DMS 273 treated with DMSO at 0.1 percent for 48 hours (cell line): Measurements from ENCODE around the gene WDR89.
"Not testable (repeated sequence)": the region's sequence is repeated elsewhere in the genome, so short reads cannot be mapped to it uniquely, and the experiment has no call there.

Experiments used
- DNase-seq: peaks from one replicate; lab custom pipeline; 2025; lab: John Stamatoyannopoulos, UW

Gene WDR89

GRCh38 chr14:63596998-63597658 lies 44.5 kb downstream of the WDR89 start:
- no peak for DNase-seq

GRCh38 chr14:63594455-63595372 lies 47.0 kb downstream of the WDR89 start:
- DNase-seq: no peak

- not testable (repeated sequence) for DNase-seq
These were observed 58.6 kb downstream of the WDR89 start for GRCh38 chr14:63583046-63583445.

- DNase-seq: no peak
These were observed 60.2 kb downstream of the WDR89 start for GRCh38 chr14:63581491-63581890.

- no peak for DNase-seq
These were observed 63.4 kb downstream of the WDR89 start for GRCh38 chr14:63578300-63578699.

GRCh38 chr14:63573581-63573980 lies 68.1 kb downstream of the WDR89 start:
- no peak for DNase-seq

GRCh38 chr14:63565448-63565847 lies 76.2 kb downstream of the WDR89 start:
- no peak for DNase-seq

GRCh38 chr14:63564318-63564717 lies 77.4 kb downstream of the WDR89 start:
- DNase-seq: no peak

GRCh38 chr14:63563370-63564026 lies 78.2 kb downstream of the WDR89 start:
- no peak for DNase-seq

- no peak for DNase-seq
These were observed 79.3 kb downstream of the WDR89 start for GRCh38 chr14:63562405-63562804.

GRCh38 chr14:63555572-63555971 lies 86.1 kb downstream of the WDR89 start:
- DNase-seq: no peak

- DNase-seq: no peak
These were observed 90.3 kb downstream of the WDR89 start for GRCh38 chr14:63551332-63551731.

GRCh38 chr14:63547798-63548335 lies 93.8 kb downstream of the WDR89 start:
- DNase-seq: no peak
